Right ventricle myocardium superior (tissue), 1 donor: ENCODE measurements around the gene BBS4. TPM values are rescaled to one million over a fixed set of nuclear protein-coding genes. Genes with fewer than 3 reads are reported as not detected.

Source experiments
- ATAC-seq: fragments of 200-7000 bp; cut with Tn5 transposase; one replicate; pipeline ENCODE4 v1.9.1; 2020; ENCODE audit warnings: mild to moderate bottlenecking; ENCODE audit not compliant: poor library complexity
- DNase-seq: peaks from one replicate; pipeline ENCODE4 v3.0.0-alpha.2; 2020
- intact Hi-C: fragments of 100-400 bp; cut with DNase I; formaldehyde crosslinking; loops from one replicate; pipeline ENCODE4 v1.11.2; 2022
- total RNA-seq: library from RNA; stranded (reverse); fragmentation: NEBNext Ultra II Directional; extraction: Animal tissue kit (Norgen Biotek cat#: 25700); gene quantifications from one replicate; pipeline ENCODE4 v1.2.1, GENCODE V29; 2021
- donor health status: DM: no; HTN: yes; CAD: no; lungs with severe emphysema.

The BBS4 gene
- total RNA-seq, 1 donor from 2014 or later, result 11.5 TPM

GRCh38 chr15:72783640-72784455 lies 97.8 kb downstream of the BBS4 start, which contains the start of gene ADPGK:
Gene ADPGK (minus strand): TSS chr15:72783758. CDS start chr15:72783691, 67 bp downstream.
- intact Hi-C loops, result no loop called here
- ATAC-seq (peak; percentile 97), DNase-seq (peak; percentile 93)

DNA sequence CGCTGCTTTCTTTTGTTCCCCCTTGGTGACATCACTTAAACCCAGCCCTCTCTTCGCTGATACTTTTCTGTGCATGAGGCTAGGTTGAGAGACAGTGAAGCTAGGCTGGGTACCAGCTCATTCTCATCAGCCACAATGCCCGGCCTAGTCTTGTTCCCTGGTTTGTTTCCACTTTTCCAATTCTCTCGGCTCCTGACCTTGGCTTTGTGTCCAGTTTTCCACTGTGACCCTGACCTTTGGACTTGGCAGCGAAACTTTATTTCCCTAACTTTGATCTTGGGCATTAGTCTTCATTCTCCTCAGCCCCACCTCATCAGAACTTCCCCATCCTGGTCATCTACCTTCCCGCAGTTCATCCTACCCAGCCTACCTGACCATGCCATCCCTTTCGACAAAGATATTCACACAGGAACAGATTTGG lies 98.5 kb downstream of the BBS4 start:
- ATAC-seq, result no peak
- no peak for DNase-seq
- intact Hi-C loops, result no loop called here

- DNase-seq (no peak), ATAC-seq (no peak)
- intact Hi-C loops, result no loop called here
These were observed 99.4 kb downstream of the BBS4 start for GRCh38 chr15:72785432-72785831.

GRCh38 chr15:72785841-72786240 lies 99.8 kb downstream of the BBS4 start:
- DNase-seq, result no peak
- intact Hi-C loops, result no loop called here

GRCh38 chr15:72786242-72786641 lies 100.2 kb downstream of the BBS4 start:
- DNase-seq (no peak), ATAC-seq (no peak)
- intact Hi-C loops, result no loop called here

More at GRCh38 chr15:72785841-72786240, 99.8 kb downstream of the BBS4 start:
- no peak for ATAC-seq

- DNase-seq (no peak), ATAC-seq (no peak)
- intact Hi-C loops, result no loop called here
These were observed 100.8 kb downstream of the BBS4 start for GRCh38 chr15:72786676-72787345.

DNA sequence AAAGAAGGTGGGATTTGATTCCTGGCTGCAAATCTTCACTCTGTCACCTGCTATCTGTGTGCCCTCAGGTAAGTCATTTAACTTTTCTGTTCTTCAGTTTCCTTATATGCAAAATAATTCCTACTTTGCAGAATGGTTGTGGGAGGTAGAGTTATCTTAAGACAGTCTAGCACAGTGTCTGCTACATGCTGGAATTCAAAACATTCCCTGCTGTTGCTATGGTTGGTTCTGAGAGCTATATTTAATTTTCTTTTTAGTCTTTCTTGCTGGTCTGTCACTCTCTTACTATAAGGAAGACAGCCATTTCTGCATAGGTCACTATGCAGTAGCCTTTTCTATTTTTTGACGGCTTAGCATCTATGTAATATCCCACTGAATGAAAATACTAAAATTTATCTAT lies 101.5 kb downstream of the BBS4 start:
- intact Hi-C loops, result no loop called here
- DNase-seq, result no peak
- ATAC-seq, result no peak

Other genes with a start within 250 kb of the BBS4 start
- 176 TPM for gene ARIH1, start 211.9 kb upstream of the BBS4 start, total RNA-seq
- gene GOLGA6B, start 31.5 kb upstream of the BBS4 start, total RNA-seq, result not detected
- gene HIGD2B, start within 50 bp of the BBS4 start, total RNA-seq, result not detected
- 7.7 TPM for gene ADPGK, start 97.6 kb downstream of the BBS4 start, total RNA-seq